ENCODE results near the gene G3BP1.

DNA sequence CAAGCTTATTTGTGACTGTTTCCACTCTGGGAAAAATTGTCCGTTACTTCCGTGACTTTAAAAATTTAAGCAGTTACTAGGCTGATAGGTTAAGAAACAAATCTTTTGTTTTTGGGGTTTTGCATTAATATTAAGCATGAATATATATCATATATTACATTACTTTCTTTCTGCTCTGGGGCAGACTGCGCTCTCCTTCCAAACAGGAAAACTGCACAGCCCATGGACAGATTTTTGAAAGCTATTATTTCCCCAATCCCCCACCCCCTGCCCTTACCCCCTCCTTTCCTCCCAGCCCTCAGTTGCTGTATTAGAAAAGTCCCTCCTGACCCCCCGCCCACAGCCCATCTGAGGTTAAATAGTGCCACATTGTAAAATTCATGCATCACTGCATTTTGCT lies 50.4 kb downstream of the G3BP1 start:
- TF ChIP-seq REST (IDR thresholded peaks at IDR 0.05) (no peak), CTCF (IDR thresholded peaks at IDR 0.05; ENCODE audit: low read depth, low read length, missing input control) (no peak), TAF1 (conservative IDR thresholded peaks at IDR 0.05) (no peak), MAX (IDR thresholded peaks at IDR 0.05) (no peak)
